Measurements from ENCODE around the gene C22orf31. TPM values are rescaled to one million over a fixed set of nuclear protein-coding genes. Genes with fewer than 3 reads are reported as not detected.

C22orf31 gene
- total RNA-seq, 1 experiment from 2014 or later = not detected

DNA sequence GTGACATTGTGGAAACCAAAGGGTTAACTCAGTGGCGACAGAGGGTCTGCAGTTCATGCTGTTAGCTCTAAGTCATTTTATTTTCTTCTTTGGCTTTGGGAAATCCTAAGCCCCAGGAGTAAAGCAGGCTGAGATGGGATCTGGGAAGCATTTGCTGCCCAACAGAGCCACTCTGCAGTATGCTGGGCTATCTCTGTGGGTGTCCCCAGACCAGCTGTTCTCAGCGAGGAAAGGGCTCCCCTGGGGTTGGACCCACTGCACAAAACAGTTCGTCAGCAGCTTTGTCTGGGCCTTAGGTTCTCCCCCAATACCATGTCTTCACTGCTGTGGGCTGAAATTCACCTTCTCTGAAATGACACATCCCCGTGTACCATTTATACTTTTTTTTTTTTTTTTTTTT is 45.2 kb upstream of the C22orf31 start:
- Mint-ChIP-seq H3K4me3 (ENCODE audit: low read depth, unreplicated experiment) (no peak overlapping the region), H3K27me3 (ENCODE audit: unreplicated experiment) (peaks cover 7% of the 10 kb centered on the region), H3K36me3 (ENCODE audit: insufficient read depth, unreplicated experiment) (no peaks in the 10 kb centered on the region), H3K4me1 (ENCODE audit: low read depth, unreplicated experiment) (no peaks in the 10 kb centered on the region), H3K9me3 (ENCODE audit: low read depth, unreplicated experiment) (no peaks in the 10 kb centered on the region), H3K27ac (ENCODE audit: unreplicated experiment) (no peak overlapping the region)
- TF ChIP-seq, protein P1, sequence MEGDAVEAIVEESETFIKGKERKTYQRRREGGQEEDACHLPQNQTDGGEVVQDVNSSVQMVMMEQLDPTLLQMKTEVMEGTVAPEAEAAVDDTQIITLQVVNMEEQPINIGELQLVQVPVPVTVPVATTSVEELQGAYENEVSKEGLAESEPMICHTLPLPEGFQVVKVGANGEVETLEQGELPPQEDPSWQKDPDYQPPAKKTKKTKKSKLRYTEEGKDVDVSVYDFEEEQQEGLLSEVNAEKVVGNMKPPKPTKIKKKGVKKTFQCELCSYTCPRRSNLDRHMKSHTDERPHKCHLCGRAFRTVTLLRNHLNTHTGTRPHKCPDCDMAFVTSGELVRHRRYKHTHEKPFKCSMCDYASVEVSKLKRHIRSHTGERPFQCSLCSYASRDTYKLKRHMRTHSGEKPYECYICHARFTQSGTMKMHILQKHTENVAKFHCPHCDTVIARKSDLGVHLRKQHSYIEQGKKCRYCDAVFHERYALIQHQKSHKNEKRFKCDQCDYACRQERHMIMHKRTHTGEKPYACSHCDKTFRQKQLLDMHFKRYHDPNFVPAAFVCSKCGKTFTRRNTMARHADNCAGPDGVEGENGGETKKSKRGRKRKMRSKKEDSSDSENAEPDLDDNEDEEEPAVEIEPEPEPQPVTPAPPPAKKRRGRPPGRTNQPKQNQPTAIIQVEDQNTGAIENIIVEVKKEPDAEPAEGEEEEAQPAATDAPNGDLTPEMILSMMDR (IDR thresholded peaks at IDR 0.05; ENCODE audit: unreplicated experiment) = no peak
- no TSS peak for BruUV-seq (replicated peaks)
- intact Hi-C loops (cut with micrococcal nuclease; ENCODE audit: unreplicated experiment) = no loop called here
- no peak for DNase-seq
- CTCF ChIA-PET = interaction anchor here (0.5 to 0.7 kb wide), 2 partner anchors 9 to 25 kb away, joined by 3 to 4 read pairs; no protein-coding TSS in a partner anchor

DNA sequence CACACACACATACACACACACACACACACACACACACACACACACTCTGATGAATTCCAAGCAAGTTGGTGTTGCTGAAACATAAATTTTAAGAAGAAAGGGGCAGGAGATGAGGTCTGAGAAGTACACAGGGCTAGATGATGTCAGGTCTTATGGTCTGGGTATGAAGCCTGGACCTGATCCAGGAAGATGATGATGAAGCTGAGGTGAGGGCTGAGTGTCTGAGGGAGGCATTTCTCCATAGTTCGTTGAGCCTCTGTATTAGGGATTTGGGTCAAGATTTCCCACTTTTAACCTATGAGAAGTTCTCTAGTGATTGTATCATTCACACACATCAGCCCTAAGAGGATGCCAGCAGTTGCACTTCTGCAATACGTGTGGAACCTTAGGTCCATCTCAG is 43.8 kb upstream of the C22orf31 start:
- BruUV-seq (replicated peaks) = no TSS peak
- TF ChIP-seq, protein P1 (IDR thresholded peaks at IDR 0.05; ENCODE audit: unreplicated experiment) = no peak
- intact Hi-C loops (cut with micrococcal nuclease; ENCODE audit: unreplicated experiment) = no loop called here
- no peak for DNase-seq
- Mint-ChIP-seq H3K27me3 (ENCODE audit: unreplicated experiment) (peaks cover 7% of the 10 kb centered on the region), H3K9me3 (ENCODE audit: low read depth, unreplicated experiment) (no peaks in the 10 kb centered on the region), H3K4me3 (ENCODE audit: low read depth, unreplicated experiment) (no peak overlapping the region), H3K27ac (ENCODE audit: unreplicated experiment) (no peak overlapping the region), H3K36me3 (ENCODE audit: insufficient read depth, unreplicated experiment) (no peaks in the 10 kb centered on the region), H3K4me1 (ENCODE audit: low read depth, unreplicated experiment) (no peaks in the 10 kb centered on the region)
- CTCF ChIA-PET = no interaction called here

- Mint-ChIP-seq H3K36me3 (ENCODE audit: insufficient read depth, unreplicated experiment) (no peaks in the 10 kb centered on the region), H3K27me3 (ENCODE audit: unreplicated experiment) (no peaks in the 10 kb centered on the region), H3K27ac (ENCODE audit: unreplicated experiment) (no peak overlapping the region), H3K9me3 (ENCODE audit: low read depth, unreplicated experiment) (no peaks in the 10 kb centered on the region), H3K4me3 (ENCODE audit: low read depth, unreplicated experiment) (no peak overlapping the region), H3K4me1 (ENCODE audit: low read depth, unreplicated experiment) (no peaks in the 10 kb centered on the region)
- TF ChIP-seq, protein P1 (IDR thresholded peaks at IDR 0.05; ENCODE audit: unreplicated experiment) = no peak
- intact Hi-C loops (cut with micrococcal nuclease; ENCODE audit: unreplicated experiment) = no loop called here
- CTCF ChIA-PET = no interaction called here
- DNase-seq = no peak
- BruUV-seq (replicated peaks) = no TSS peak
These were observed 41.5 kb upstream of the C22orf31 start for GRCh38 chr22:29103121-29103520.

- Mint-ChIP-seq H3K27me3 (ENCODE audit: unreplicated experiment) (no peaks in the 10 kb centered on the region), H3K4me3 (ENCODE audit: low read depth, unreplicated experiment) (no peak overlapping the region), H3K27ac (ENCODE audit: unreplicated experiment) (no peak overlapping the region), H3K4me1 (ENCODE audit: low read depth, unreplicated experiment) (no peaks in the 10 kb centered on the region), H3K36me3 (ENCODE audit: insufficient read depth, unreplicated experiment) (no peaks in the 10 kb centered on the region), H3K9me3 (ENCODE audit: low read depth, unreplicated experiment) (no peaks in the 10 kb centered on the region)
- intact Hi-C loops (cut with micrococcal nuclease; ENCODE audit: unreplicated experiment) = no loop called here
- DNase-seq = no peak
- BruUV-seq (replicated peaks) = no TSS peak
- CTCF ChIA-PET = no interaction called here
- TF ChIP-seq, protein P1 (IDR thresholded peaks at IDR 0.05; ENCODE audit: unreplicated experiment) = no peak
These were observed 40.7 kb upstream of the C22orf31 start for GRCh38 chr22:29102300-29102699.

All from Calu3 (cell line).